ENCODE data around the gene SMTNL2. TPM values are rescaled to one million over a fixed set of nuclear protein-coding genes. Genes with fewer than 3 reads are reported as not detected.

Gene SMTNL2
- total RNA-seq, 1 experiment from 2014 or later = 39.3 TPM

GRCh38 chr17:4550534-4551039 is 33.7 kb upstream of the SMTNL2 start:
- Histone ChIP-seq H3K27me3 (replicated peaks; ENCODE audit: control insufficient read depth, insufficient read depth, low read length) (no peaks in the 10 kb centered on the region), H3K4me3 (ENCODE audit: low read depth, low read length) (no peak overlapping the region), H3K9me3 (no peaks in the 10 kb centered on the region), H3K36me3 (ENCODE audit: control insufficient read depth, insufficient read depth, low read length) (no peaks in the 10 kb centered on the region), H3K4me1 (no peaks in the 10 kb centered on the region)
- no TSS peak for BruUV-seq (replicated peaks)
- ChIA-PET CTCF (no interaction called here), POLR2A (interaction anchor here (0.6 kb wide), 1 partner anchor 571 kb away, joined by 4 read pairs; no protein-coding TSS in a partner anchor)
- peaks cover 29% of the 10 kb centered on the region for H3K36me3 Mint-ChIP-seq (ENCODE audit: insufficient read depth, unreplicated experiment)
- H3K27ac Mint-ChIP-seq (ENCODE audit: unreplicated experiment) = no peak overlapping the region
- H3K27me3 Mint-ChIP-seq (ENCODE audit: insufficient read depth, unreplicated experiment) = no peaks in the 10 kb centered on the region
- TF ChIP-seq CTCF (IDR thresholded peaks at IDR 0.05; ENCODE audit: insufficient read depth in 1 of 2, low read depth in 1 of 2, low read length in 1 of 2, severe bottlenecking in 1 of 2, unreplicated experiment in 1 of 2) = no peak
- no peak overlapping the region for H3K4me3 Mint-ChIP-seq (ENCODE audit: unreplicated experiment)
- H3K9me3 Mint-ChIP-seq (ENCODE audit: unreplicated experiment) = no peaks in the 10 kb centered on the region
- intact Hi-C loops (cut with micrococcal nuclease; ENCODE audit: unreplicated experiment) = no loop called here
- DNase-seq = no peak
- peaks cover under 1% of the 10 kb centered on the region for H3K4me1 Mint-ChIP-seq (ENCODE audit: low read depth, unreplicated experiment)

GRCh38 chr17:4551141-4551540 is 33.2 kb upstream of the SMTNL2 start:
- H3K4me1 ChIP-seq = no peaks in the 10 kb centered on the region
- no peak overlapping the region for H3K4me3 ChIP-seq (ENCODE audit: low read depth, low read length)
- H3K9me3 ChIP-seq = no peaks in the 10 kb centered on the region
- no TSS peak for BruUV-seq (replicated peaks)
- no peak for DNase-seq
- ChIA-PET POLR2A (no interaction called here), CTCF (interaction anchor here (0.7 kb wide), 1 partner anchor 246 kb away, joined by 3 read pairs; no protein-coding TSS in a partner anchor)
- Mint-ChIP-seq H3K9me3 (ENCODE audit: unreplicated experiment) (no peaks in the 10 kb centered on the region), H3K27me3 (ENCODE audit: insufficient read depth, unreplicated experiment) (no peaks in the 10 kb centered on the region), H3K4me1 (ENCODE audit: low read depth, unreplicated experiment) (peaks cover 6% of the 10 kb centered on the region), H3K27ac (ENCODE audit: unreplicated experiment) (no peak overlapping the region), H3K36me3 (ENCODE audit: insufficient read depth, unreplicated experiment) (peaks cover 34% of the 10 kb centered on the region), H3K4me3 (ENCODE audit: unreplicated experiment) (no peak overlapping the region)
- intact Hi-C loops (cut with micrococcal nuclease; ENCODE audit: unreplicated experiment) = no loop called here
- H3K36me3 ChIP-seq (ENCODE audit: control insufficient read depth, insufficient read depth, low read length) = no peaks in the 10 kb centered on the region
- no peaks in the 10 kb centered on the region for H3K27me3 ChIP-seq (replicated peaks; ENCODE audit: control insufficient read depth, insufficient read depth, low read length)
- TF ChIP-seq CTCF (IDR thresholded peaks at IDR 0.05; ENCODE audit: insufficient read depth in 1 of 2, low read depth in 1 of 2, low read length in 1 of 2, severe bottlenecking in 1 of 2, unreplicated experiment in 1 of 2) = no peak

GRCh38 chr17:4551796-4552525 is 32.4 kb upstream of the SMTNL2 start:
- no peaks in the 10 kb centered on the region for H3K27me3 Mint-ChIP-seq (ENCODE audit: insufficient read depth, unreplicated experiment)

More at GRCh38 chr17:4551796-4552525, 32.4 kb upstream of the SMTNL2 start:
- TF ChIP-seq CTCF (IDR thresholded peaks at IDR 0.05; ENCODE audit: insufficient read depth in 1 of 2, low read depth in 1 of 2, low read length in 1 of 2, severe bottlenecking in 1 of 2, unreplicated experiment in 1 of 2) = no peak
- no peak for DNase-seq
- POLR2A ChIA-PET = no interaction called here
- CTCF ChIA-PET = interaction anchor here (0.7 kb wide), 1 partner anchor 245 kb away, joined by 3 read pairs; no protein-coding TSS in a partner anchor
- H3K36me3 Mint-ChIP-seq (ENCODE audit: insufficient read depth, unreplicated experiment) = peaks cover 37% of the 10 kb centered on the region
- H3K4me1 Mint-ChIP-seq (ENCODE audit: low read depth, unreplicated experiment) = peaks cover 7% of the 10 kb centered on the region
- no peaks in the 10 kb centered on the region for H3K9me3 Mint-ChIP-seq (ENCODE audit: unreplicated experiment)
- no peak overlapping the region for H3K4me3 Mint-ChIP-seq (ENCODE audit: unreplicated experiment)
- no peaks in the 10 kb centered on the region for H3K36me3 ChIP-seq (ENCODE audit: control insufficient read depth, insufficient read depth, low read length)
- intact Hi-C loops (cut with micrococcal nuclease; ENCODE audit: unreplicated experiment) = no loop called here
- H3K4me1 ChIP-seq = no peaks in the 10 kb centered on the region
- H3K27ac Mint-ChIP-seq (ENCODE audit: unreplicated experiment) = no peak overlapping the region
- no TSS peak for BruUV-seq (replicated peaks)
- no peak overlapping the region for H3K4me3 ChIP-seq (ENCODE audit: low read depth, low read length)
- H3K9me3 ChIP-seq = no peaks in the 10 kb centered on the region
- H3K27me3 ChIP-seq (replicated peaks; ENCODE audit: control insufficient read depth, insufficient read depth, low read length) = no peaks in the 10 kb centered on the region
